Measurements from ENCODE around the gene SDCCAG8.
A peak's percentile ranks its signal among the peaks of the same experiment; 100 is the strongest.

The SDCCAG8 gene

DNA sequence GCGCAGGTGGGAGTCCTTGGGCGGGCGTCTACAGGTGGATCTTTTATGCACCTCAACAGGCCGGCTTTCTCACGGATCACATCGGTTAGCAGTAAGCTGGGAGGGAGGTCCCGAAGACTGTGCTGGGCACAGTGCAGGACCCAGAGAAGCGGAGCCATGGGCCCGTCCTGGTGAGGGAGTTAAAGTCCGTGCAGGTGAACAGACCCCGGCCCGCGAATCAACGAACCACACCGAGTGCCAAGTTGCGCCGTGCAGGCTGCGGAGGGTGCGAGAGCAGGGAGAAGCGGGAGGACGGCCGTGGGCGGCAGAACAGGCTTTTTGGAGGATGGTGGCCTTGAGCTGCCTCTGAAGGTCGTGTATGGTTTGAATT, 233.3 kb downstream of the SDCCAG8 start:
- H3K27ac ChIP-seq, result peak overlapping the region in 1 of 21 experiments; percentile 13
- no peak overlapping the region for H3K4me3 ChIP-seq

DNA sequence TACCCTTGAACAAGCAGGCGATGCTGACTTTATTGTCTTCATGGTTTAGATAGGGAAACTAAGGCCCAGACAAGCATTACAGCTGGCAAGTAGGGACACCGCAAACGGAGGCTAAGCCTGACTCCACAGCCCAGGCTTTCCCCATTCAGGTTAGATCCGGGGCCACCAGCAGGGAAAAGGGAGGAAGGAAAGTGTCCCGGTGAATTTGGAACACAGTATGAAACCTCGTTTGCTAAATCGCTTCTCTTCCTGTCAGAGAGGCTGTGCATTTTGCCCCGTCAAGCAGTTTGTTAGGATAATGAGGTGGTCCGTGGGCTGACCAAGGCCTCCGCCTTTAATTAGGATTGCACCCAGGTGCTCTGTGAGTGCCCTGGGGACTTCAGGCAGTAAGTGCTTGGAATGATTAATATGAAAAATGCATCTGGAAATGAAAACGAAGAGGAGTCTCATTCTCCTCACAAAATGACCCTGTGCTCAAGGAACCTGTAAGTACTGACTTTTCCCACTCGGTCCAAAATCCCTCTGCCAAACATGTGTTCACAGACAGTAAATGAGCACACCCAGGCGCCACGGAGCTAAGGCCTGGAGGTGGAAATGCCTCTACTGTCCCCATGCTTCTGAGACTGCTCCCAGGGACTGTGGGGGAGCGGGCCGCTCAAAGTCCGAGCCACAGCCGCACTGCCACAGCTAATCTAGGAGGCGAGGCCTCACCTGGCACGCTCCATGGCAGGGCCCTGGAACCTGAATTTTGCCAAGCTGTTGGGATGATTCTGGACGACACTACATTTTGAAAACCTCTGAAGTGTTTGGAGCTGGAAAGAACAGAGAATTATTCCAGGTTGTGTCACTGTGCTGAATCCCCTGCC, 234.1 kb downstream of the SDCCAG8 start:
- peak overlapping the region in 1 of 21 experiments; percentile 31 for H3K27ac ChIP-seq
- H3K4me3 ChIP-seq, result no peak overlapping the region

- Histone ChIP-seq H3K4me3 (no peak overlapping the region), H3K27ac (peak overlapping the region in 6 of 21 experiments; percentile 23 to 55 (median 38))
Measured at GRCh38 chr1:243490748-243491686, 235.2 kb downstream of the SDCCAG8 start.

DNA sequence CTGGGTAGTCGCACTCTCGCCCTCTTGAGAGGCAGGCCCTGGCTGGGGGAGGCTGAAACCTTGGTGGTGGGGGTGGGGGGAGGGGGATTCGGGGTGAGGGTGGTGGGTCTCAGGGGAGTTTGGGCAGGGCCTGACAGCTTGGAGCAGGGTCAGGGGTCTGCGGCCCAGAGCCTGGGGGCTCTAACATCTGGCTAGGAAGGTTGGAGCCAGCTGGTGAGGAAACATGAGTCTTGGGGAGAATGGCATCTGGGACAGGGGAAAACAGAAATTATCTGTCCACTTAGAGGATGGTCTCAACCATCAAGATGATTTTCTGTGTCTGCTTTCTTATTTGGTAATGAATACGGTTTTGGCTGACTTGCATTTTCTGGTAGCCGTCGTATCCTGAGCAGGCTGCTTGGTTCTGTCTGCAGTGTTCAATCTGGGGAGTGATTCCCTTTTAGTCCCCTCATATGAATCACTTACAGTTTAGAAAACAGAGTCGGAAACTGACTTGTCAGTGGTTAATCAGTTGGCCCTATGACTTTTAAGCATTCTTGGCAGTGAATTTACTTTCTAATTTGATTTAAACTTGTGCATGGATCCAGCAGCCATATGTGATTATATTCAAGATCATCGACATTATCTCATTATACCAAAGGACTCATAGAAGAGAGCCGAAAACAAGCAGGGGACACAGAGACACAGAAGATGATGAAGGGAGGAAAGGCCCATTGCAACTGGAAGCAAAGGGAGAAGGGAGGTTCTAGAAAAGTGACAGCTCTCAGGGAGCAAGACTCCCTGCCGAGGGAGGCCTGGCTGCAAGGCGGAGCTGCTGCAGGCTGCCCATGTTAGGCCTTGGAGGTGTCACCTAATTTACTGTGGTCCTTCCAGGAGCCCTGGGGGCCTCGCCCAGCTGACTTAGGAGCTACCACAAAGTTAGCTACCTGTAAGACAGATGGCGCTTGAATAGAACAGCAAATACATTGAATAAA, 237.6 kb downstream of the SDCCAG8 start:
- Histone ChIP-seq H3K27ac (no peak overlapping the region), H3K4me3 (no peak overlapping the region)

- H3K27ac ChIP-seq, result peak overlapping the region in 6 of 21 experiments; percentile 1 to 82 (median 72)
Measured at GRCh38 chr1:243494741-243495431, 239.0 kb downstream of the SDCCAG8 start.

GRCh38 chr1:243495442-243496186, 239.8 kb downstream of the SDCCAG8 start:
- Histone ChIP-seq H3K27ac (peak overlapping the region in 13 of 21 experiments; percentile 27 to 82 (median 67)), H3K4me3 (no peak overlapping the region)

More at GRCh38 chr1:243494741-243495431, 239.0 kb downstream of the SDCCAG8 start:
- no peak overlapping the region for H3K4me3 ChIP-seq

- Histone ChIP-seq H3K4me3 (no peak overlapping the region), H3K27ac (peak overlapping the region in 13 of 21 experiments; percentile 20 to 82 (median 67))
Measured at GRCh38 chr1:243496187-243496646, 240.4 kb downstream of the SDCCAG8 start.

- Histone ChIP-seq H3K27ac (peak overlapping the region in 4 of 21 experiments; percentile 67 to 82 (median 77)), H3K4me3 (no peak overlapping the region)
Measured at GRCh38 chr1:243496806-243497205, 241.0 kb downstream of the SDCCAG8 start.

- Histone ChIP-seq H3K27ac (no peak overlapping the region), H3K4me3 (no peak overlapping the region)
Measured at GRCh38 chr1:243497939-243498681, 242.3 kb downstream of the SDCCAG8 start.

GRCh38 chr1:243499248-243499647, 243.4 kb downstream of the SDCCAG8 start:
- Histone ChIP-seq H3K27ac (no peak overlapping the region), H3K4me3 (no peak overlapping the region)

DNA sequence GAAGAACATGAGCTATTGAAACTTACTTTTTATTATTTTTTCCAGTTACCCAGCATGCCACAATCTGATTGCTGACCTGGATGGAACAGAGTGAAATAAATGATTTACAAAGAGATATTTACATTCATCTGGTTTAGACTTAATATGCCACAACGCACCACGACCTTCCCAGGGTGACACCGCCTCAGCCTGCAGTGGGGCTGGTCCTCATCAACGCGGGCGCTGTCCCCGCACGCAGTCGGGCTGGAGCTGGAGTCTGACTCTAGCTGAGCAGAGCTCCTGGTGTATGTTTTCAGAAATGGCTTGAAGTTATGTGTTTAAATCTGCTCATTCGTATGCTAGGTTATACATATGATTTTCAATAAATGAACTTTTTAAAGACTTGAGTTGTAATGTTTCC, 243.9 kb downstream of the SDCCAG8 start:
- Histone ChIP-seq H3K4me3 (no peak overlapping the region), H3K27ac (no peak overlapping the region)

GRCh38 chr1:243500512-243500911, 244.7 kb downstream of the SDCCAG8 start:
- H3K27ac ChIP-seq, result no peak overlapping the region

GRCh38 chr1:243501002-243501401, 245.2 kb downstream of the SDCCAG8 start:
- Histone ChIP-seq H3K4me3 (no peak overlapping the region), H3K27ac (no peak overlapping the region)

More at GRCh38 chr1:243500512-243500911, 244.7 kb downstream of the SDCCAG8 start:
- no peak overlapping the region for H3K4me3 ChIP-seq

DNA sequence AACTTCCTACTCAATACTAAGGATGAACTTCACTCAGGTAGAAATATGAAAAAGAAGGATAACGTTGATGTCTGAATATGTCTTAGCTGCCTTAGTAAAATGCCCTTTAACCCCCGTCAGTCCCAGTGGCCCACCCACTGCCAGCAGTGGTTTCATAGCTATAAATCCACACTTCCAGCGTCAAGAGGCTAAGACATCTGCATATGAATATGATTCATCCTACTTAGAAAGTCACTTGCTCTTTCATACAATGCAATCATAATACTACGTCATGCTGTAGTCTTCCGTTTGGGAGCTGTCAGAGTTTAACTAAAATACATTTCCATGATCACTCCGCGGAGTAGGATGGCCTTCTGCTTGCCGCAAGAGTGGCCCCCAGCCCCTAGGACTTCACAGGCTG, 247.3 kb downstream of the SDCCAG8 start:
- Histone ChIP-seq H3K4me3 (no peak overlapping the region), H3K27ac (no peak overlapping the region)

- H3K27ac ChIP-seq, result no peak overlapping the region
Measured at GRCh38 chr1:243505986-243506689, 250.3 kb downstream of the SDCCAG8 start.

DNA sequence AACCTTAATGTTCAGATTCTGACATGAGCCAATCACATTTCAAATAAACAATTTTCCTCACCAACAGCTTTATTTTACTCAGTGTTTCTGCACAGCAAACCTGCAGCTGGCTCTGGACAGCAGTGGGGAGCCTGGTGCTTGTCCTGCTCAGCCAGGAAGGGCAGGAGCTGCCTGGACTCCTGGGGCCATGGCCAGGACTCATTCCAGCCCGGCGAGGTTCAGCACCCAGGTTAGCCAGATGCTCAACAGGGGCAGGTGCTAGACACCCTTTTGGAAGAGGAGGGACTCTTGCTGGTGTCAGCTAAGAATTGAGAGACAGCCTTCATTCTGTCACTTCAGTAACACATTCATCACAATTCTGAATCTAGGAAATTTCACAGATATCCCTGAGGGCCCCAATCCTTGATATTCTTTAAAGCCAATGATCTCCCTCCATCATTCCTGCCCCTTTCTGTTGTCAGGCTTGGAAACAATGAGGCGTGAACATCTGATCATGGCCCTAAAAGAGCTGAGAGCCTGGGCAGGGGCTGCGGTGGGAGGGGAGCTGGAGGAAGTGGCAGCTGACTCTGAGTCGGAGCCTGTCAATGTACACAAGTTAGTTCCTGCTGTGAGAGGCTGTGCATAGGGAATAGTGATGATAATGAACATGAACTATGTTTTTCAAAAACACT, 251.3 kb downstream of the SDCCAG8 start:
- Histone ChIP-seq H3K27ac (no peak overlapping the region), H3K4me3 (no peak overlapping the region)

More at GRCh38 chr1:243505986-243506689, 250.3 kb downstream of the SDCCAG8 start:
- no peak overlapping the region for H3K4me3 ChIP-seq

All from skin epidermis (tissue), 12 donors.